Measurements from ENCODE around the gene CDC123. TPM values are rescaled to one million over a fixed set of nuclear protein-coding genes. Genes with fewer than 3 reads are reported as not detected.

Gene CDC123
- total RNA-seq, 1 experiment from 2014 or later, result 74.2 TPM

DNA sequence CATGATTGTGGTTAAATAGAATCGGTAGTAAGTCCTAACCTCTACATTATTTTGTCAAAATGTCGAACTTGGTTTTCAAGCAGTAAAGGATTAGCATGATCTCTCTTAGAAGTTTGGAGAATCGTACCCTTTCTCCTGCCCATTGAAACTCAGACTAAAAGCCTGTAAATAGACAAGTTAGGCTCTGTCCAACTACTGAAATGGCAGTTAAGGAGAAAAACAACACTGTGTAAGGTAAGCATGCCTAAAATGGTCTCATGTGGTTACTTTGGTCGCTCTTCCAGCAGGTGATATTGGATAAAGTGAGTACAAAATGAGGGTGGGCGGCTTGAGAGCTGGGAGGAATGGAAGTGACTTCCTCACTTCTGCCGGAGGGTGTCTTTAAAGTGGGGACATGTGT lies 41.5 kb upstream of the CDC123 start:
- DNase-seq (no peak), ATAC-seq (no peak)
- Histone ChIP-seq H3K27ac (ENCODE audit: low read length) (no peak overlapping the region), H3K9ac (ENCODE audit: low read length) (no peak overlapping the region), H3F3A (ENCODE audit: low read length, unreplicated experiment) (no peaks in the 10 kb centered on the region), H3K9me2 (replicated peaks; ENCODE audit: low read length) (no peaks in the 10 kb centered on the region), H3K36me3 (ENCODE audit: low read depth, low read length) (no peaks in the 10 kb centered on the region), H3K4me2 (ENCODE audit: low read length) (no peak overlapping the region), H3K79me2 (ENCODE audit: low read length) (no peaks in the 10 kb centered on the region), H4K20me1 (ENCODE audit: low read length) (no peaks in the 10 kb centered on the region), H3K4me1 (ENCODE audit: insufficient read depth, low read length) (no peaks in the 10 kb centered on the region), H3K4me3 (ENCODE audit: low read length) (no peak overlapping the region), H3K9me3 (ENCODE audit: low read length) (no peaks in the 10 kb centered on the region), H3K27me3 (ENCODE audit: low read length) (no peaks in the 10 kb centered on the region), H2AFZ (ENCODE audit: low read length) (no peak overlapping the region)
- TF ChIP-seq, protein P1, sequence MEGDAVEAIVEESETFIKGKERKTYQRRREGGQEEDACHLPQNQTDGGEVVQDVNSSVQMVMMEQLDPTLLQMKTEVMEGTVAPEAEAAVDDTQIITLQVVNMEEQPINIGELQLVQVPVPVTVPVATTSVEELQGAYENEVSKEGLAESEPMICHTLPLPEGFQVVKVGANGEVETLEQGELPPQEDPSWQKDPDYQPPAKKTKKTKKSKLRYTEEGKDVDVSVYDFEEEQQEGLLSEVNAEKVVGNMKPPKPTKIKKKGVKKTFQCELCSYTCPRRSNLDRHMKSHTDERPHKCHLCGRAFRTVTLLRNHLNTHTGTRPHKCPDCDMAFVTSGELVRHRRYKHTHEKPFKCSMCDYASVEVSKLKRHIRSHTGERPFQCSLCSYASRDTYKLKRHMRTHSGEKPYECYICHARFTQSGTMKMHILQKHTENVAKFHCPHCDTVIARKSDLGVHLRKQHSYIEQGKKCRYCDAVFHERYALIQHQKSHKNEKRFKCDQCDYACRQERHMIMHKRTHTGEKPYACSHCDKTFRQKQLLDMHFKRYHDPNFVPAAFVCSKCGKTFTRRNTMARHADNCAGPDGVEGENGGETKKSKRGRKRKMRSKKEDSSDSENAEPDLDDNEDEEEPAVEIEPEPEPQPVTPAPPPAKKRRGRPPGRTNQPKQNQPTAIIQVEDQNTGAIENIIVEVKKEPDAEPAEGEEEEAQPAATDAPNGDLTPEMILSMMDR (conservative IDR thresholded peaks at IDR 0.05; ENCODE audit: low read depth, low read length), result no peak
- TF ChIP-seq EZH2 (IDR thresholded peaks at IDR 0.05; ENCODE audit: low read length, unreplicated experiment), result no peak
- no peak for TF ChIP-seq EZH2phosphoT487 (IDR thresholded peaks at IDR 0.05; ENCODE audit: borderline replicate concordance, low read length)
- BruUV-seq (replicated peaks), result no TSS peak
- ChIA-PET POLR2A (ENCODE audit: unreplicated experiment) (no interaction called here), CTCF (no interaction called here)
- intact Hi-C loops (cut with micrococcal nuclease), result no loop called here

DNA sequence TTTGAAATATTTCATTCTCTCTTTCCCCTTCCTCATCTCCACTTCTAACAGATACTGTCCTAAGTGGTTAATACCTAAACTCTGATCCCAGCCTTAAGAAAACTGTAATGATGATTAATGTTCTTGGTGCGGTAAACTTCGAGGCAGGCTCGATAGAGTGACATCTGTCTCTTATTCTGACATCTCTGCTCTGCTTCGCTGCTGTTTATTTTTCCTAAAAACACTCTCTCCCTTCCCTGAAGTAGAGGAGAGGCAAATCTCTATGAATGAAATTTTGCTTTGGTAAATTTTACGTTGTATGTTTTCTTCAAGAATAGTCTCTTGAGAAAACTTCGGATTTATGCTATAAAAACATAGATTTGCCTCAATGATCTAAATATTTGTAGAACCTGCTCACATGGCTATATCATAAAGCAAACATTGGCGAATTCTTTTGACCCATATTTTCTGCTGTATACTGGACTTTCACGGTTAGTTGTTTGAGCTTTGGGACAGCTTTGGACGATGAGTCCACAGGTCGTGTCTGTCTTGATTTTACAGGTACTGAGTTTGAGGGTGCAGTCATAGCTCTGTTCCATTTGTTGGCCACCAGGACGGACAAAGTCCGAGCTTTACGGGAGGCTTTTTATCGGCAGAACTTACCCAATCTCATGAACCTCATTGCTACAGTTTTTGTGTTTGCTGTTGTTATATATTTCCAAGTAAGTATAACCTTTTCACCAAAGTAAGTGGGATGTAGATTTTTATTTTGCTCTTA lies 39.4 kb upstream of the CDC123 start:
- CTCF ChIA-PET, result no interaction called here
- intact Hi-C loops (cut with micrococcal nuclease), result no loop called here
- POLR2A ChIA-PET (ENCODE audit: unreplicated experiment), result no interaction called here

DNA sequence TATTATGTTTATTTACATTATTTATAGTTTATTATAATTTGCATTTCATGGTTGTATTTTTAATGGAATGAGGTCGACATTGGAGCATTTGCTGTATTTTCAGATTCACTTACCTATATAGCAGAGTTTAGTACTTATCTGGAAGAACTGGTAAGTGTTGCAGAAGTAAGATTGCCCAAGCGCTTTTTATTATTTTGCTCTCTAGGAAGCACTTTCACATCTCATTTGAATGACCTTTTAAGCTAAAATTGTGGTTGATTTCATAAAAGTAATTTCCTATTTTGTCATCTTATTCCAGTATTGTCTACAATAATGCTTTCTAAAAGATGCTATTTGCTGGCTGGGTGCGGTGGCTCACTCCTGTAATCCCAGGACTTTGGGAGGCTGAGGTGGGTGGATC lies 37.9 kb upstream of the CDC123 start:
- CTCF ChIA-PET, result no interaction called here
- Histone ChIP-seq H4K20me1 (ENCODE audit: low read length) (no peaks in the 10 kb centered on the region), H3K9me2 (replicated peaks; ENCODE audit: low read length) (no peaks in the 10 kb centered on the region), H3K27ac (ENCODE audit: low read length) (no peak overlapping the region), H3K36me3 (ENCODE audit: low read depth, low read length) (no peaks in the 10 kb centered on the region), H3F3A (ENCODE audit: low read length, unreplicated experiment) (no peaks in the 10 kb centered on the region), H3K79me2 (ENCODE audit: low read length) (no peaks in the 10 kb centered on the region), H3K27me3 (ENCODE audit: low read length) (no peaks in the 10 kb centered on the region), H3K9me3 (ENCODE audit: low read length) (no peaks in the 10 kb centered on the region), H3K9ac (ENCODE audit: low read length) (no peak overlapping the region), H2AFZ (ENCODE audit: low read length) (no peak overlapping the region), H3K4me1 (ENCODE audit: insufficient read depth, low read length) (no peaks in the 10 kb centered on the region), H3K4me3 (ENCODE audit: low read length) (no peak overlapping the region), H3K4me2 (ENCODE audit: low read length) (no peak overlapping the region)
- POLR2A ChIA-PET (ENCODE audit: unreplicated experiment), result no interaction called here
- no TSS peak for BruUV-seq (replicated peaks)
- DNase-seq (no peak), ATAC-seq (no peak)
- TF ChIP-seq, protein P1 (conservative IDR thresholded peaks at IDR 0.05; ENCODE audit: low read depth, low read length), result no peak
- TF ChIP-seq EZH2phosphoT487 (IDR thresholded peaks at IDR 0.05; ENCODE audit: borderline replicate concordance, low read length) (no peak), EZH2 (IDR thresholded peaks at IDR 0.05; ENCODE audit: low read length, unreplicated experiment) (no peak)
- intact Hi-C loops (cut with micrococcal nuclease), result no loop called here

More for the DNA sequence above, 39.4 kb upstream of the CDC123 start:
- Histone ChIP-seq H3K9ac (ENCODE audit: low read length) (no peak overlapping the region), H3K9me3 (ENCODE audit: low read length) (no peaks in the 10 kb centered on the region), H3F3A (ENCODE audit: low read length, unreplicated experiment) (no peaks in the 10 kb centered on the region), H3K4me3 (ENCODE audit: low read length) (no peak overlapping the region), H3K9me2 (replicated peaks; ENCODE audit: low read length) (no peaks in the 10 kb centered on the region), H3K4me2 (ENCODE audit: low read length) (no peak overlapping the region), H3K27me3 (ENCODE audit: low read length) (no peaks in the 10 kb centered on the region), H3K36me3 (ENCODE audit: low read depth, low read length) (no peaks in the 10 kb centered on the region), H4K20me1 (ENCODE audit: low read length) (no peaks in the 10 kb centered on the region), H2AFZ (ENCODE audit: low read length) (no peak overlapping the region), H3K79me2 (ENCODE audit: low read length) (no peaks in the 10 kb centered on the region), H3K4me1 (ENCODE audit: insufficient read depth, low read length) (no peaks in the 10 kb centered on the region), H3K27ac (ENCODE audit: low read length) (no peak overlapping the region)
- ATAC-seq (no peak), DNase-seq (no peak)
- no TSS peak for BruUV-seq (replicated peaks)
- no peak for TF ChIP-seq EZH2phosphoT487 (IDR thresholded peaks at IDR 0.05; ENCODE audit: borderline replicate concordance, low read length)
- TF ChIP-seq, protein P1 (conservative IDR thresholded peaks at IDR 0.05; ENCODE audit: low read depth, low read length), result no peak
- TF ChIP-seq EZH2 (IDR thresholded peaks at IDR 0.05; ENCODE audit: low read length, unreplicated experiment), result no peak
